Smooth muscle cell (in vitro differentiated cells): ENCODE measurements around the gene NR6A1. TPM values are rescaled to one million over a fixed set of nuclear protein-coding genes. Genes with fewer than 3 reads are reported as not detected.

ENCODE experiments used
- DNase-seq: peaks from one replicate; lab custom pipeline; 2025; ENCODE audit not compliant: unreplicated experiment; lab: John Stamatoyannopoulos, UW
- H2AFZ ChIP-seq: fragments of 200-600 bp; sonication (generic); 2 replicates; pipeline ENCODE4 v1.6.0; 2016; ENCODE audit warnings: antibody characterized with exemption, low read depth, mild to moderate bottlenecking
- H3F3A ChIP-seq: fragments of 200-600 bp; sonication (generic); 2 replicates; pipeline ENCODE4 v1.6.0; 2017; ENCODE audit warnings: antibody characterized with exemption, low read depth
- H3K27ac ChIP-seq: fragments of 200-600 bp; sonication (generic); 2 replicates; pipeline ENCODE4 v1.5.1; 2016; ENCODE audit warnings: low read depth, mild to moderate bottlenecking
- H3K27me3 ChIP-seq: fragments of 200-600 bp; sonication (generic); 2 replicates; pipeline ENCODE4 v1.6.1; 2016; ENCODE audit warnings: low read depth, mild to moderate bottlenecking
- H3K36me3 ChIP-seq: fragments of 200-600 bp; sonication (generic); 2 replicates; pipeline ENCODE4 v1.5.1; 2016; ENCODE audit warnings: low read depth
- H3K4me1 ChIP-seq: fragments of 200-600 bp; sonication (generic); 2 replicates; pipeline ENCODE4 v1.5.1; 2016; ENCODE audit warnings: low read depth
- H3K4me2 ChIP-seq: fragments of 200-600 bp; sonication (generic); 2 replicates; pipeline ENCODE4 v1.6.0; 2016; ENCODE audit warnings: mild to moderate bottlenecking
- H3K4me3 ChIP-seq: fragments of 200-600 bp; sonication (generic); 2 replicates; pipeline ENCODE4 v1.5.1; 2016; ENCODE audit warnings: mild to moderate bottlenecking
- H3K79me2 ChIP-seq: fragments of 200-600 bp; sonication (generic); 2 replicates; pipeline ENCODE4 v1.6.0; 2016; ENCODE audit warnings: low read depth, mild to moderate bottlenecking
- H3K9ac ChIP-seq: fragments of 200-600 bp; sonication (generic); 2 replicates; pipeline ENCODE4 v1.6.0; 2016; ENCODE audit warnings: low read depth
- H3K9me3 ChIP-seq: fragments of 200-600 bp; sonication (generic); replicated peaks from 2 replicates; pipeline ENCODE4 v1.5.1; 2016; ENCODE audit warnings: low read depth
- H4K20me1 ChIP-seq: fragments of 200-600 bp; sonication (generic); 2 replicates; pipeline ENCODE4 v1.6.0; 2016; ENCODE audit warnings: low read depth
- CTCF ChIP-seq: fragments of 200-600 bp; sonication (generic); IDR thresholded peaks from 2 replicates; pipeline ENCODE4 v1.5.1; 2017; ENCODE audit warnings: borderline replicate concordance, mild to moderate bottlenecking, antibody characterized with exemption; ENCODE audit not compliant: insufficient read depth, poor library complexity, severe bottlenecking
- WGBS: methylation state at CpG from one replicate; pipeline ENCODE4 v1.1.7; 2016; ENCODE audit warnings: low lambda C conversion rate; 5-methylcytosine and 5-hydroxymethylcytosine counted together
- polyA plus RNA-seq: library from polyadenylated mRNA; unstranded; fragments of >200 nt; fragmentation: Nextera tagmentation; extraction: Ambion mirVana; gene quantifications from 2 replicates; pipeline ENCODE4 v1.2.1, GENCODE V29; 2016
- total RNA-seq: library from RNA; depleted of rRNA; stranded (reverse); fragments of >200 nt; gene quantifications from 2 replicates; pipeline ENCODE4 v1.2.3, GENCODE V29; 2014

The NR6A1 gene
- total and polyA plus RNA-seq, 2 experiments from 2014 or later = 0.17 to 0.31 TPM

GRCh38 chr9:124473310-124473709 lies 297.8 kb downstream of the NR6A1 start:
- Histone ChIP-seq H4K20me1 (no peaks in the 10 kb centered on the region), H3K27ac (no peak overlapping the region), H3K27me3 (peaks cover 6% of the 10 kb centered on the region), H3K9me3 (no peaks in the 10 kb centered on the region), H3K9ac (no peak overlapping the region), H3F3A (no peaks in the 10 kb centered on the region), H3K4me2 (no peak overlapping the region), H3K4me3 (no peak overlapping the region), H3K36me3 (no peaks in the 10 kb centered on the region), H3K4me1 (peaks cover 11% of the 10 kb centered on the region), H2AFZ (no peak overlapping the region), H3K79me2 (no peaks in the 10 kb centered on the region)
- TF ChIP-seq CTCF = no peak
- no peak for DNase-seq
- 89% methylated on average over 10 of the region's 10 CpGs for WGBS

GRCh38 chr9:124472770-124473169 lies 298.3 kb downstream of the NR6A1 start:
- no peak for DNase-seq
- Histone ChIP-seq H3F3A (no peaks in the 10 kb centered on the region), H4K20me1 (no peaks in the 10 kb centered on the region), H3K9me3 (no peaks in the 10 kb centered on the region), H3K27ac (no peak overlapping the region), H3K4me1 (peaks cover 6% of the 10 kb centered on the region), H3K4me3 (no peak overlapping the region), H3K79me2 (no peaks in the 10 kb centered on the region), H3K27me3 (peaks cover 2% of the 10 kb centered on the region), H3K4me2 (no peak overlapping the region), H3K9ac (no peak overlapping the region), H3K36me3 (no peaks in the 10 kb centered on the region), H2AFZ (no peak overlapping the region)
- TF ChIP-seq CTCF = no peak
- WGBS = 78% methylated on average over 7 of the region's 7 CpGs

- Histone ChIP-seq H3K4me1 (no peaks in the 10 kb centered on the region), H3K36me3 (no peaks in the 10 kb centered on the region), H3K79me2 (no peaks in the 10 kb centered on the region), H3K9me3 (no peaks in the 10 kb centered on the region), H3K9ac (no peak overlapping the region), H2AFZ (no peak overlapping the region), H3K4me3 (no peak overlapping the region), H4K20me1 (no peaks in the 10 kb centered on the region), H3K27me3 (no peaks in the 10 kb centered on the region), H3K27ac (no peak overlapping the region), H3K4me2 (no peak overlapping the region), H3F3A (no peaks in the 10 kb centered on the region)
- no peak for DNase-seq
- WGBS = 89% methylated on average over 9 of the region's 9 CpGs
- no peak for TF ChIP-seq CTCF
Observed at GRCh38 chr9:124471761-124472160, 299.4 kb downstream of the NR6A1 start.

GRCh38 chr9:124470726-124471125 lies 300.4 kb downstream of the NR6A1 start:
- no peak for DNase-seq
- Histone ChIP-seq H3K4me3 (no peak overlapping the region), H4K20me1 (no peaks in the 10 kb centered on the region), H3K27me3 (no peaks in the 10 kb centered on the region), H3K9ac (no peak overlapping the region), H2AFZ (no peak overlapping the region), H3K36me3 (no peaks in the 10 kb centered on the region), H3K4me2 (no peak overlapping the region), H3K79me2 (no peaks in the 10 kb centered on the region), H3K4me1 (no peaks in the 10 kb centered on the region), H3K27ac (no peak overlapping the region), H3F3A (no peaks in the 10 kb centered on the region), H3K9me3 (no peaks in the 10 kb centered on the region)
- 93% methylated on average over 7 of the region's 7 CpGs for WGBS
- no peak for TF ChIP-seq CTCF
